A673 (cell line): ENCODE results near the gene RTN4RL2. TPM values are rescaled to one million over a fixed set of nuclear protein-coding genes. Genes with fewer than 3 reads are reported as not detected.

Source experiments
- BruUV-seq: library from RNA; stranded (reverse); fragments of 400-500 nt; replicated peaks from 2 replicates; lab custom pipeline; 2021; lab: Mats Ljungman, UMichigan
- CTCF ChIA-PET: fragments of 300-600 bp; sonication (Branson Sonifier 250); formaldehyde crosslinking; loops from one replicate; lab custom pipeline; 2022; ENCODE audit warnings: antibody characterized with exemption; lab: Charles Lee
- POLR2A ChIA-PET: fragments of 300-600 bp; sonication (Branson Sonifier 250); formaldehyde crosslinking; loops from one replicate; lab custom pipeline; 2022; ENCODE audit warnings: antibody characterized with exemption; ENCODE audit not compliant: low non-redundant PET; lab: Charles Lee
- DNase-seq: peaks from one replicate; pipeline ENCODE4 v3.0.0-alpha.2; 2015; ENCODE audit warnings: low spot score
- H3K27ac ChIP-seq: fragments of 200-600 bp; sonication (generic); 2 replicates; pipeline ENCODE4 v1.5.1; 2016; ENCODE audit warnings: mixed run types, low read depth, mild to moderate bottlenecking, mixed read lengths, antibody characterized with exemption, low read length; ENCODE audit not compliant: poor library complexity, severe bottlenecking
- H3K27me3 ChIP-seq: fragments of 200-600 bp; sonication (generic); replicated peaks from 2 replicates; pipeline ENCODE4 v1.6.1; 2017; ENCODE audit warnings: mixed run types, low read depth, mild to moderate bottlenecking, mixed read lengths, antibody characterized with exemption, low read length; ENCODE audit not compliant: insufficient read depth, poor library complexity
- H3K36me3 ChIP-seq: fragments of 200-600 bp; sonication (generic); 2 replicates; pipeline ENCODE4 v1.6.1; 2016; ENCODE audit warnings: mixed run types, mild to moderate bottlenecking, mixed read lengths, antibody characterized with exemption, low read length; ENCODE audit not compliant: insufficient read depth, poor library complexity, severe bottlenecking
- H3K4me1 ChIP-seq: fragments of 200-600 bp; sonication (generic); 2 replicates; pipeline ENCODE4 v1.6.1; 2017; ENCODE audit warnings: mixed run types, mild to moderate bottlenecking, mixed read lengths, antibody characterized with exemption, low read length; ENCODE audit not compliant: insufficient read depth, poor library complexity, severe bottlenecking
- H3K4me3 ChIP-seq: fragments of 200-600 bp; sonication (generic); 2 replicates; pipeline ENCODE4 v1.5.1; 2016; ENCODE audit warnings: low read depth, mixed run types, mild to moderate bottlenecking, mixed read lengths, low read length; ENCODE audit not compliant: poor library complexity, severe bottlenecking
- H3K9me3 ChIP-seq: fragments of 200-600 bp; sonication (generic); 2 replicates; pipeline ENCODE4 v1.6.1; 2016; ENCODE audit warnings: mixed run types, low read depth, mild to moderate bottlenecking, mixed read lengths, antibody characterized with exemption, low read length; ENCODE audit not compliant: poor library complexity, severe bottlenecking
- CTCF ChIP-seq: fragments of 300-800, 200-600 bp; sonication (generic); conservative IDR thresholded peaks from 2 replicates; pipeline ENCODE4 v1.5.1; 2017; ENCODE audit warnings: low read depth, mild to moderate bottlenecking, antibody characterized with exemption, low read length, moderate library complexity, mixed read lengths
- EZH2 ChIP-seq: fragments of 200-600 bp; sonication (generic); IDR thresholded peaks from 2 replicates; pipeline ENCODE4 v1.6.1; 2017; ENCODE audit warnings: borderline replicate concordance, low read depth, mild to moderate bottlenecking, mixed read lengths, antibody characterized with exemption, low read length; ENCODE audit not compliant: poor library complexity, severe bottlenecking
- intact Hi-C: fragments of 100-400 bp; cut with micrococcal nuclease; formaldehyde crosslinking; loops from one replicate; pipeline ENCODE4 v1.10.0; 2022; ENCODE audit not compliant: unreplicated experiment
- total RNA-seq: library from RNA; stranded (reverse); gene quantifications from 2 replicates; pipeline ENCODE4 v1.2.3, GENCODE V29; 2021

Gene RTN4RL2
- total RNA-seq, 1 experiment from 2014 or later, result 5.2 TPM

DNA sequence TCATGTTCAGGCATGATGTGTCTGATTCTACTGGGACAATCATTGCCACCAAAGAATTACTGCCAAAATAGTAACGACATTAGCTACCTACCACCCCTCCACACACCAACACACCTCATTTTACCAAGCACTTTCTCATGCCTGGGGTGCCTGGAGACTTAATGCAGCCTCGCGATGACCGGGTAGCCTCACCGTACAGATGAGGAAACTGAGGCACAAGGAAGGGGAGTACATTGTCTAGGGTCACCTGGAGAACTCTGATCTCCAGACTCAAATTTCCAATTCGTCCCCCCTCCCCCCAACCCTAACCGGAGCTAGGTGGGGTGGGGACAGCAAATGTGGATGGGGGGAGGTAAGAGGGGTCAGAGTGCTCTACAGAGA is 2.7 kb upstream of the RTN4RL2 start:
- H3K4me1 ChIP-seq, result peaks cover 27% of the 10 kb centered on the region
- no TSS peak for BruUV-seq
- intact Hi-C loops, result loop anchor here (1.0 to 5.0 kb wide), 5 partner anchors 23 to 1056 kb away; no protein-coding TSS in a partner anchor
- TF ChIP-seq EZH2 (no peak), CTCF (no peak)
- H3K27me3 ChIP-seq, result peaks cover 25% of the 10 kb centered on the region
- no peak overlapping the region for H3K27ac ChIP-seq
- DNase-seq, result no peak
- ChIA-PET POLR2A (no interaction called here), CTCF (interaction anchor here (0.6 to 2.5 kb wide), 14 partner anchors 15 to 343 kb away, joined by 3 to 21 read pairs (median 7); partner anchors contain the start of gene SLC43A1)
- no peaks in the 10 kb centered on the region for H3K36me3 ChIP-seq
- H3K9me3 ChIP-seq, result no peaks in the 10 kb centered on the region
- H3K4me3 ChIP-seq, result peak overlapping the region; percentile 59

DNA sequence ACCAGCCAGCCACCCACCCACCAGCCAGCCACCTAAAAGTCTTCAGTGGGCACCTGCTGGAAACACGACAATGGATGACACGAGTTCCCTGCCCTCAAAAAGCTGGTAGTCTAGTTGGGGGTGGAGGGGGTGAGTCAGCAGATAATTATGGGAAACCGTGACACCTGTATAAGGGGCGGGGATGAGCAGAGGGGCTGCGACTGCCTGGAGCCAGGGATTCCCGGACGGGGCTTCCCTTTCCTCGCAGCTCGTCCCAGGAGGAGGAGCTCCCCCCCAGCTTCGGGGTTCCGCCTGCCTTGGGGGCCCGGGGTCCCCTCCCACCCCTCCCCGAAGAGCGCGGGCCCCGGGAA is 2.3 kb upstream of the RTN4RL2 start:
- no peak for TF ChIP-seq EZH2
- no peak for TF ChIP-seq CTCF
- Histone ChIP-seq H3K4me1 (peaks cover 27% of the 10 kb centered on the region), H3K36me3 (no peaks in the 10 kb centered on the region), H3K9me3 (no peaks in the 10 kb centered on the region), H3K4me3 (peak overlapping the region; percentile 59), H3K27me3 (peaks cover 24% of the 10 kb centered on the region), H3K27ac (no peak overlapping the region)
- no peak for DNase-seq
- intact Hi-C loops, result loop anchor here (1.0 to 5.0 kb wide), 3 partner anchors 22 to 344 kb away; no protein-coding TSS in a partner anchor
- POLR2A ChIA-PET, result no interaction called here
- no TSS peak for BruUV-seq
- CTCF ChIA-PET, result interaction anchor here (0.6 to 2.5 kb wide), 17 partner anchors 15 to 343 kb away, joined by 3 to 21 read pairs (median 4); partner anchors contain the start of gene SLC43A1

GRCh38 chr11:57458410-57459163 is 1.7 kb upstream of the RTN4RL2 start:
- BruUV-seq, result no TSS peak
- Histone ChIP-seq H3K4me3 (peak overlapping the region; percentile 59), H3K4me1 (peaks cover 27% of the 10 kb centered on the region), H3K27me3 (peaks cover 21% of the 10 kb centered on the region), H3K36me3 (no peaks in the 10 kb centered on the region), H3K27ac (no peak overlapping the region), H3K9me3 (no peaks in the 10 kb centered on the region)
- no peak for TF ChIP-seq EZH2
- TF ChIP-seq CTCF, result peak; percentile 99
- peak; percentile 79 for DNase-seq
- intact Hi-C loops, result loop anchor here (1.0 to 5.0 kb wide), 3 partner anchors 22 to 344 kb away; no protein-coding TSS in a partner anchor
- POLR2A ChIA-PET, result interaction anchor here (0.6 kb wide), 2 partner anchors 56 to 180 kb away, joined by 5 read pairs; no protein-coding TSS in a partner anchor
- CTCF ChIA-PET, result interaction anchor here (0.6 to 2.5 kb wide), 18 partner anchors 15 to 1054 kb away, joined by 3 to 21 read pairs (median 4); partner anchors contain the start of gene SLC43A1
